DOHH2 (cell line): ENCODE data around the gene DIP2C.

Experiments used
- H3F3A ChIP-seq: fragments of 200-600 bp; sonication (generic), shearing (Covaris generic); 2 replicates; pipeline ENCODE4 v1.6.0; 2016; ENCODE audit warnings: antibody characterized with exemption, mild to moderate bottlenecking; ENCODE audit not compliant: control insufficient read depth, insufficient read depth
- H3K27ac ChIP-seq: fragments of 200-600 bp; sonication (generic); 2 replicates; pipeline ENCODE4 v1.5.1; 2014; ENCODE audit warnings: low read depth, mild to moderate bottlenecking, low read length, moderate library complexity
- H3K27me3 ChIP-seq: fragments of 200-600 bp; sonication (generic); 2 replicates; pipeline ENCODE4 v1.6.1; 2014; ENCODE audit warnings: mild to moderate bottlenecking, low read length, mixed read lengths; ENCODE audit not compliant: control insufficient read depth
- H3K36me3 ChIP-seq: fragments of 200-600 bp; sonication (generic); 2 replicates; pipeline ENCODE4 v1.6.1; 2014; ENCODE audit warnings: mild to moderate bottlenecking, low read length, moderate library complexity, mixed read lengths; ENCODE audit not compliant: control insufficient read depth
- H3K4me1 ChIP-seq: fragments of 200-600 bp; sonication (generic); 2 replicates; pipeline ENCODE4 v1.6.1; 2014; ENCODE audit warnings: mild to moderate bottlenecking, low read length, mixed read lengths; ENCODE audit not compliant: control insufficient read depth
- H3K4me2 ChIP-seq: fragments of 200-600 bp; sonication (generic); 2 replicates; pipeline ENCODE4 v1.6.0; 2014; ENCODE audit warnings: mild to moderate bottlenecking, low read length, moderate library complexity
- H3K4me3 ChIP-seq: fragments of 200-600 bp; sonication (generic); 2 replicates; pipeline ENCODE4 v1.5.1; 2014; ENCODE audit warnings: mild to moderate bottlenecking, low read length, mixed read lengths
- H3K79me2 ChIP-seq: fragments of 200-600 bp; sonication (generic); 2 replicates; pipeline ENCODE4 v1.6.1; 2014; ENCODE audit warnings: mild to moderate bottlenecking, low read length, mixed read lengths; ENCODE audit not compliant: control insufficient read depth
- H3K9me2 ChIP-seq: fragments of 200-600 bp; sonication (generic); replicated peaks from 2 replicates; pipeline ENCODE4 v1.6.1; 2014; ENCODE audit warnings: mild to moderate bottlenecking, low read length, mixed read lengths; ENCODE audit not compliant: control insufficient read depth
- H3K9me3 ChIP-seq: fragments of 200-600 bp; sonication (generic); 2 replicates; pipeline ENCODE4 v1.6.1; 2014; ENCODE audit warnings: antibody characterized with exemption, low read length, mixed read lengths; ENCODE audit not compliant: control insufficient read depth, insufficient read depth
- H4K20me1 ChIP-seq: fragments of 200-600 bp; sonication (generic); 2 replicates; pipeline ENCODE4 v1.6.0; 2014; ENCODE audit warnings: low read depth, mild to moderate bottlenecking, antibody characterized with exemption, low read length, moderate library complexity; ENCODE audit not compliant: control insufficient read depth, insufficient read depth
- CTCF ChIP-seq: fragments of 200-600 bp; sonication (generic); IDR thresholded peaks from one replicate; pipeline ENCODE4 v1.5.1; 2014; ENCODE audit warnings: antibody characterized with exemption, mild to moderate bottlenecking, low read depth, low read length; ENCODE audit not compliant: poor library complexity, severe bottlenecking
- EZH2phosphoT487 ChIP-seq: fragments of 200-600 bp; sonication (generic); IDR thresholded peaks from 2 replicates; pipeline ENCODE4 v1.6.1; 2017; ENCODE audit warnings: borderline replicate concordance, mild to moderate bottlenecking, antibody characterized with exemption, low read length, moderate library complexity, mixed read lengths

DIP2C gene

GRCh38 chr10:690372-691161, 1.1 kb upstream of the DIP2C start:
- H3K4me3 ChIP-seq = no peak overlapping the region

GRCh38 chr10:689121-689451, 382 bp downstream of the DIP2C start:
- H3K4me1 ChIP-seq = peaks cover 3% of the 10 kb centered on the region; the same call in 1 of the 2 replicates
- no peaks in the 10 kb centered on the region for H4K20me1 ChIP-seq
- H3F3A ChIP-seq = no peaks in the 10 kb centered on the region
- H3K79me2 ChIP-seq = no peaks in the 10 kb centered on the region
- H3K36me3 ChIP-seq = no peaks in the 10 kb centered on the region
- peaks cover 1% of the 10 kb centered on the region; the same call in 1 of the 2 replicates for H3K27me3 ChIP-seq
- H3K9me3 ChIP-seq = no peaks in the 10 kb centered on the region
- H3K4me2 ChIP-seq = no peak overlapping the region
- H3K4me3 ChIP-seq = no peak overlapping the region
- H3K9me2 ChIP-seq = no peaks in the 10 kb centered on the region
- TF ChIP-seq CTCF (no peak), EZH2phosphoT487 (no peak)
- no peak overlapping the region for H3K27ac ChIP-seq

More at GRCh38 chr10:690372-691161, 1.1 kb upstream of the DIP2C start:
- Histone ChIP-seq H3K36me3 (no peaks in the 10 kb centered on the region), H4K20me1 (no peaks in the 10 kb centered on the region), H3K9me3 (no peaks in the 10 kb centered on the region), H3F3A (no peaks in the 10 kb centered on the region), H3K27me3 (peaks cover 4% of the 10 kb centered on the region; the same call in 1 of the 2 replicates), H3K9me2 (no peaks in the 10 kb centered on the region), H3K27ac (no peak overlapping the region), H3K4me2 (no peak overlapping the region), H3K79me2 (no peaks in the 10 kb centered on the region), H3K4me1 (peaks cover 3% of the 10 kb centered on the region; the same call in 1 of the 2 replicates)
- TF ChIP-seq CTCF (no peak), EZH2phosphoT487 (no peak)

- no peak overlapping the region for H3K27ac ChIP-seq
- peaks cover 3% of the 10 kb centered on the region; the same call in 1 of the 2 replicates for H3K4me1 ChIP-seq
- TF ChIP-seq EZH2phosphoT487 (no peak), CTCF (no peak)
- H3K4me3 ChIP-seq = no peak overlapping the region
- no peaks in the 10 kb centered on the region for H3K9me3 ChIP-seq
- H4K20me1 ChIP-seq = no peaks in the 10 kb centered on the region
- no peaks in the 10 kb centered on the region for H3K36me3 ChIP-seq
- H3K27me3 ChIP-seq = no peaks in the 10 kb centered on the region
- H3K4me2 ChIP-seq = no peak overlapping the region
- H3F3A ChIP-seq = no peaks in the 10 kb centered on the region
- no peaks in the 10 kb centered on the region for H3K9me2 ChIP-seq
- H3K79me2 ChIP-seq = no peaks in the 10 kb centered on the region
Observed at GRCh38 chr10:688312-689120, 952 bp downstream of the DIP2C start.
